GM23338 (cell line): ENCODE measurements around the gene KIAA0040. TPM values are rescaled to one million over a fixed set of nuclear protein-coding genes. Genes with fewer than 3 reads are reported as not detected.

ENCODE experiments used
- ATAC-seq: fragments of 200-7000 bp; cut with Tn5 transposase; 3 replicates; pipeline ENCODE4 v1.9.1; 2020
- DNase-seq: peaks from one replicate; pipeline ENCODE4 v3.0.0-alpha.2; 2015; ENCODE audit warnings: low spot score
- H2AFZ ChIP-seq: fragments of 200-600 bp; sonication (generic); 2 replicates; pipeline ENCODE4 v1.8.0; 2016; ENCODE audit warnings: antibody characterized with exemption, mild to moderate bottlenecking, moderate library complexity
- H3F3A ChIP-seq: fragments of 200-600 bp; sonication (generic); replicated peaks from 2 replicates; pipeline ENCODE4 v1.8.0; 2017; ENCODE audit warnings: antibody characterized with exemption, mixed run types, low read depth
- H3K27ac ChIP-seq: fragments of 200-600 bp; sonication (generic); 2 replicates; pipeline ENCODE4 v1.6.1; 2016; ENCODE audit warnings: low read depth
- H3K27me3 ChIP-seq: fragments of 200-600 bp; sonication (generic); 2 replicates; pipeline ENCODE4 v1.8.0; 2016; ENCODE audit warnings: mild to moderate bottlenecking, mixed run types, moderate library complexity; ENCODE audit not compliant: insufficient read depth
- H3K36me3 ChIP-seq: fragments of 200-600 bp; sonication (generic); 2 replicates; pipeline ENCODE4 v1.8.0; 2016; ENCODE audit warnings: mild to moderate bottlenecking; ENCODE audit not compliant: insufficient read depth
- H3K4me1 ChIP-seq: fragments of 200-600 bp; sonication (generic); 2 replicates; pipeline ENCODE4 v1.8.0; 2016; ENCODE audit warnings: mild to moderate bottlenecking, moderate library complexity; ENCODE audit not compliant: insufficient read depth
- H3K4me2 ChIP-seq: fragments of 200-600 bp; sonication (generic); 2 replicates; pipeline ENCODE4 v1.7.1; 2017; ENCODE audit warnings: mixed run types
- H3K4me3 ChIP-seq: fragments of 200-600 bp; sonication (generic); 2 replicates; pipeline ENCODE4 v1.6.1; 2016; ENCODE audit warnings: mixed run types
- H3K79me2 ChIP-seq: fragments of 200-600 bp; sonication (generic); replicated peaks from 2 replicates; pipeline ENCODE4 v1.8.0; 2017; ENCODE audit warnings: mild to moderate bottlenecking; ENCODE audit not compliant: insufficient read depth
- H3K9me2 ChIP-seq: fragments of 200-600 bp; sonication (generic); 2 replicates; pipeline ENCODE4 v1.8.0; 2017; ENCODE audit not compliant: insufficient read depth
- H4K20me1 ChIP-seq: fragments of 200-600 bp; sonication (generic); replicated peaks from 2 replicates; pipeline ENCODE4 v1.8.0; 2017; ENCODE audit warnings: mild to moderate bottlenecking; ENCODE audit not compliant: insufficient read depth
- H3K27ac Mint-ChIP-seq: 2 replicates; pipeline ENCODE4 v1.8.0; 2020; ENCODE audit warnings: inconsistent platforms, mild to moderate bottlenecking, moderate library complexity, mixed read lengths
- H3K27me3 Mint-ChIP-seq: 3 replicates; pipeline ENCODE4 v1.8.0; 2022; ENCODE audit warnings: low read depth, mild to moderate bottlenecking, moderate library complexity, mixed read lengths, inconsistent platforms; ENCODE audit not compliant: insufficient read depth, poor library complexity
- H3K36me3 Mint-ChIP-seq: 3 replicates; pipeline ENCODE4 v1.8.0; 2021; ENCODE audit warnings: low read depth, mild to moderate bottlenecking, inconsistent platforms, moderate library complexity, mixed read lengths
- H3K4me1 Mint-ChIP-seq: 3 replicates; pipeline ENCODE4 v1.8.0; 2020; ENCODE audit warnings: mild to moderate bottlenecking, inconsistent platforms, mixed read lengths
- H3K4me3 Mint-ChIP-seq: 3 replicates; pipeline ENCODE4 v1.8.0; 2021; ENCODE audit warnings: moderate library complexity, mild to moderate bottlenecking, inconsistent platforms, mixed read lengths
- H3K9me3 Mint-ChIP-seq: 3 replicates; pipeline ENCODE4 v1.8.0; 2020; ENCODE audit warnings: moderate library complexity, mild to moderate bottlenecking, inconsistent platforms, mixed read lengths
- CREB1 ChIP-seq: fragments of 250-450 bp; sonication (Bioruptor Pico); IDR thresholded peaks from 2 replicates; pipeline ENCODE4 v1.5.0; 2020; ENCODE audit warnings: low read depth, mild to moderate bottlenecking, moderate library complexity
- EZH2 ChIP-seq: fragments of 200-600 bp; sonication (generic); IDR thresholded peaks from one replicate; pipeline ENCODE4 v1.8.0; 2017; ENCODE audit warnings: antibody characterized with exemption, mild to moderate bottlenecking, low read depth; ENCODE audit not compliant: unreplicated experiment
- NANOG ChIP-seq: IDR thresholded peaks from 2 replicates; pipeline ENCODE4 v1.6.1; 2016; ENCODE audit warnings: antibody characterized with exemption, borderline replicate concordance
- POLR2AphosphoS5 ChIP-seq: IDR thresholded peaks from 2 replicates; pipeline ENCODE4 v1.6.1; 2016; ENCODE audit warnings: antibody characterized with exemption, low read depth
- polyA plus RNA-seq: library from polyadenylated mRNA; unstranded; fragments of >200 nt; fragmentation: Nextera tagmentation; extraction: Ambion mirVana; gene quantifications from 2 replicates; pipeline ENCODE4 v1.2.1, GENCODE V29; 2016
- total RNA-seq: library from RNA; depleted of rRNA; stranded (reverse); fragments of >200 nt; shearing (Covaris generic); gene quantifications from 2 replicates; pipeline ENCODE4 v1.2.3, GENCODE V29; 2014
- TF ChIP-seq, protein P1 (sequence below): fragments of 250-450 bp; sonication (Bioruptor Pico); IDR thresholded peaks from 2 replicates; pipeline ENCODE4 v1.5.0; 2020; ENCODE audit warnings: mild to moderate bottlenecking, moderate library complexity
- TF ChIP-seq, protein P2 (sequence below): IDR thresholded peaks from 2 replicates; pipeline ENCODE4 v1.6.1; 2016; ENCODE audit warnings: antibody characterized with exemption

Gene KIAA0040
- total and polyA plus RNA-seq, 2 experiments from 2014 or later = 7.0 to 11.9 TPM

DNA sequence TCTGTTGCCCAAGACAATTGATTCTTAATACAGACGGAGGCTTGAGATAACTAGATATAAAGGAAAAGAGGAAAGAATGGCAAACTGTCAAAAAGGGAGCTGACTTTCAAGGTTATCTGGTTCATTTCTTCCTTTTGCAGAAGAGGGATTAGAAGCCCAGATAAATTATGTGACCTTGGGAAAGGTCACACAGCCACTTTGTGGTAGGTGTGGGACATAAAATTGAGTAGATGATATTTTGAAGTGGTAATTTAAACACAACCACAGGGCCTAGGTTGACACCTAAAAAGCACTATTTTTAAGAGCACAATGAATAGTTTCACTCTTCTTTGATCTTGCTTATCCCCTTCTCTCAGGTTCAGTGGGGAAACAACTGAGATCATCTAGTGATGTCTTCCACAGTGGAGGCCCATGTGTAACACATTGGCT lies 16.9 kb upstream of the KIAA0040 start:
- Histone ChIP-seq H3K36me3 (no peaks in the 10 kb centered on the region), H3K4me3 (no peak overlapping the region)

More for the DNA sequence above, 16.9 kb upstream of the KIAA0040 start:
- Mint-ChIP-seq H3K4me3 (no peak overlapping the region), H3K4me1 (no peaks in the 10 kb centered on the region), H3K36me3 (no peaks in the 10 kb centered on the region), H3K9me3 (no peaks in the 10 kb centered on the region; the same call in 1 of the 3 replicates), H3K27ac (no peak overlapping the region), H3K27me3 (peaks cover 2% of the 10 kb centered on the region)
- Histone ChIP-seq H3K4me1 (no peaks in the 10 kb centered on the region), H4K20me1 (no peaks in the 10 kb centered on the region), H2AFZ (no peak overlapping the region), H3K79me2 (no peaks in the 10 kb centered on the region), H3K27me3 (no peaks in the 10 kb centered on the region), H3F3A (no peaks in the 10 kb centered on the region), H3K9me2 (no peaks in the 10 kb centered on the region), H3K27ac (no peak overlapping the region), H3K4me2 (no peak overlapping the region)
- TF ChIP-seq, protein P1, sequence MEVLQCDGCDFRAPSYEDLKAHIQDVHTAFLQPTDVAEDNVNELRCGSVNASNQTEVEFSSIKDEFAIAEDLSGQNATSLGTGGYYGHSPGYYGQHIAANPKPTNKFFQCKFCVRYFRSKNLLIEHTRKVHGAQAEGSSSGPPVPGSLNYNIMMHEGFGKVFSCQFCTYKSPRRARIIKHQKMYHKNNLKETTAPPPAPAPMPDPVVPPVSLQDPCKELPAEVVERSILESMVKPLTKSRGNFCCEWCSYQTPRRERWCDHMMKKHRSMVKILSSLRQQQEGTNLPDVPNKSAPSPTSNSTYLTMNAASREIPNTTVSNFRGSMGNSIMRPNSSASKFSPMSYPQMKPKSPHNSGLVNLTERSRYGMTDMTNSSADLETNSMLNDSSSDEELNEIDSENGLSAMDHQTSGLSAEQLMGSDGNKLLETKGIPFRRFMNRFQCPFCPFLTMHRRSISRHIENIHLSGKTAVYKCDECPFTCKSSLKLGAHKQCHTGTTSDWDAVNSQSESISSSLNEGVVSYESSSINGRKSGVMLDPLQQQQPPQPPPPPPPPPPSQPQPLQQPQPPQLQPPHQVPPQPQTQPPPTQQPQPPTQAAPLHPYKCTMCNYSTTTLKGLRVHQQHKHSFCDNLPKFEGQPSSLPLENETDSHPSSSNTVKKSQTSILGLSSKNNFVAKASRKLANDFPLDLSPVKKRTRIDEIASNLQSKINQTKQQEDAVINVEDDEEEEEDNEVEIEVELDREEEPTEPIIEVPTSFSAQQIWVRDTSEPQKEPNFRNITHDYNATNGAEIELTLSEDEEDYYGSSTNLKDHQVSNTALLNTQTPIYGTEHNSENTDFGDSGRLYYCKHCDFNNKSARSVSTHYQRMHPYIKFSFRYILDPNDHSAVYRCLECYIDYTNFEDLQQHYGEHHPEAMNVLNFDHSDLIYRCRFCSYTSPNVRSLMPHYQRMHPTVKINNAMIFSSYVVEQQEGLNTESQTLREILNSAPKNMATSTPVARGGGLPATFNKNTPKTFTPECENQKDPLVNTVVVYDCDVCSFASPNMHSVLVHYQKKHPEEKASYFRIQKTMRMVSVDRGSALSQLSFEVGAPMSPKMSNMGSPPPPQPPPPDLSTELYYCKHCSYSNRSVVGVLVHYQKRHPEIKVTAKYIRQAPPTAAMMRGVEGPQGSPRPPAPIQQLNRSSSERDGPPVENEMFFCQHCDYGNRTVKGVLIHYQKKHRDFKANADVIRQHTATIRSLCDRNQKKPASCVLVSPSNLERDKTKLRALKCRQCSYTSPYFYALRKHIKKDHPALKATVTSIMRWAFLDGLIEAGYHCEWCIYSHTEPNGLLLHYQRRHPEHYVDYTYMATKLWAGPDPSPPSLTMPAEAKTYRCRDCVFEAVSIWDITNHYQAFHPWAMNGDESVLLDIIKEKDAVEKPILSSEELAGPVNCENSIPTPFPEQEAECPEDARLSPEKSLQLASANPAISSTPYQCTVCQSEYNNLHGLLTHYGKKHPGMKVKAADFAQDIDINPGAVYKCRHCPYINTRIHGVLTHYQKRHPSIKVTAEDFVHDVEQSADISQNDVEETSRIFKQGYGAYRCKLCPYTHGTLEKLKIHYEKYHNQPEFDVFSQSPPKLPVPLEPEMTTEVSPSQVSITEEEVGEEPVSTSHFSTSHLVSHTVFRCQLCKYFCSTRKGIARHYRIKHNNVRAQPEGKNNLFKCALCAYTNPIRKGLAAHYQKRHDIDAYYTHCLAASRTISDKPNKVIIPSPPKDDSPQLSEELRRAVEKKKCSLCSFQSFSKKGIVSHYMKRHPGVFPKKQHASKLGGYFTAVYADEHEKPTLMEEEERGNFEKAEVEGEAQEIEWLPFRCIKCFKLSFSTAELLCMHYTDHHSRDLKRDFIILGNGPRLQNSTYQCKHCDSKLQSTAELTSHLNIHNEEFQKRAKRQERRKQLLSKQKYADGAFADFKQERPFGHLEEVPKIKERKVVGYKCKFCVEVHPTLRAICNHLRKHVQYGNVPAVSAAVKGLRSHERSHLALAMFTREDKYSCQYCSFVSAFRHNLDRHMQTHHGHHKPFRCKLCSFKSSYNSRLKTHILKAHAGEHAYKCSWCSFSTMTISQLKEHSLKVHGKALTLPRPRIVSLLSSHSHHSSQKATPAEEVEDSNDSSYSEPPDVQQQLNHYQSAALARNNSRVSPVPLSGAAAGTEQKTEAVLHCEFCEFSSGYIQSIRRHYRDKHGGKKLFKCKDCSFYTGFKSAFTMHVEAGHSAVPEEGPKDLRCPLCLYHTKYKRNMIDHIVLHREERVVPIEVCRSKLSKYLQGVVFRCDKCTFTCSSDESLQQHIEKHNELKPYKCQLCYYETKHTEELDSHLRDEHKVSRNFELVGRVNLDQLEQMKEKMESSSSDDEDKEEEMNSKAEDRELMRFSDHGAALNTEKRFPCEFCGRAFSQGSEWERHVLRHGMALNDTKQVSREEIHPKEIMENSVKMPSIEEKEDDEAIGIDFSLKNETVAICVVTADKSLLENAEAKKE (CRISPR knock-in tag) = no peak
- TF ChIP-seq EZH2 (no peak), POLR2AphosphoS5 (no peak), CREB1 (CRISPR knock-in tag) (no peak), NANOG (no peak)
- TF ChIP-seq, protein P2, sequence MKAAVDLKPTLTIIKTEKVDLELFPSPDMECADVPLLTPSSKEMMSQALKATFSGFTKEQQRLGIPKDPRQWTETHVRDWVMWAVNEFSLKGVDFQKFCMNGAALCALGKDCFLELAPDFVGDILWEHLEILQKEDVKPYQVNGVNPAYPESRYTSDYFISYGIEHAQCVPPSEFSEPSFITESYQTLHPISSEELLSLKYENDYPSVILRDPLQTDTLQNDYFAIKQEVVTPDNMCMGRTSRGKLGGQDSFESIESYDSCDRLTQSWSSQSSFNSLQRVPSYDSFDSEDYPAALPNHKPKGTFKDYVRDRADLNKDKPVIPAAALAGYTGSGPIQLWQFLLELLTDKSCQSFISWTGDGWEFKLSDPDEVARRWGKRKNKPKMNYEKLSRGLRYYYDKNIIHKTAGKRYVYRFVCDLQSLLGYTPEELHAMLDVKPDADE = no peak
- no peak for DNase-seq
- ATAC-seq = no peak
